Fibroblast of upper back skin (primary cell): ENCODE measurements around the gene PHF10.
A peak's percentile ranks its signal among the peaks of the same experiment; 100 is the strongest.

Experiments used
- DNase-seq: peaks from one replicate; pipeline ENCODE4 v3.0.0-alpha.2; 2013

The PHF10 gene

GRCh38 chr6:169669889-169670288 lies 54.4 kb downstream of the PHF10 start:
- no peak for DNase-seq

- DNase-seq = no peak
Measured at GRCh38 chr6:169669147-169669546, 55.2 kb downstream of the PHF10 start.

GRCh38 chr6:169668203-169668847 lies 56.0 kb downstream of the PHF10 start:
- no peak for DNase-seq

GRCh38 chr6:169667716-169668115 lies 56.6 kb downstream of the PHF10 start:
- no peak for DNase-seq

- no peak for DNase-seq
Measured at GRCh38 chr6:169666441-169666840, 57.9 kb downstream of the PHF10 start.

- DNase-seq = no peak
Measured at GRCh38 chr6:169665289-169665688, 59.0 kb downstream of the PHF10 start.

GRCh38 chr6:169664227-169664626 lies 60.1 kb downstream of the PHF10 start:
- no peak for DNase-seq

GRCh38 chr6:169663468-169663867 lies 60.8 kb downstream of the PHF10 start:
- no peak for DNase-seq

- DNase-seq = no peak
Measured at GRCh38 chr6:169661391-169661756, 62.9 kb downstream of the PHF10 start.

- no peak for DNase-seq
Measured at GRCh38 chr6:169660751-169661390, 63.4 kb downstream of the PHF10 start.

- no peak for DNase-seq
Measured at GRCh38 chr6:169659820-169660610, 64.3 kb downstream of the PHF10 start.

GRCh38 chr6:169657284-169657610 lies 67.1 kb downstream of the PHF10 start:
- no peak for DNase-seq

GRCh38 chr6:169656546-169657283 lies 67.6 kb downstream of the PHF10 start:
- DNase-seq = no peak

GRCh38 chr6:169654598-169655391 lies 69.5 kb downstream of the PHF10 start:
- DNase-seq = peak; percentile 68
